ENCODE measurements around the gene DOCK4.

The DOCK4 gene

GRCh38 chr7:112021379-112022044, 184.7 kb downstream of the DOCK4 start:
- no peak for TF ChIP-seq CTCF (IDR thresholded peaks at IDR 0.05; ENCODE audit: control insufficient read depth, insufficient read depth, low read depth, low read length, missing control alignments)
- no peak overlapping the region for H3K4me3 ChIP-seq (ENCODE audit: control insufficient read depth, low read depth, low read length)
- DNase-seq (ENCODE audit: low read depth), result no peak

GRCh38 chr7:112020800-112021199, 185.4 kb downstream of the DOCK4 start:
- no peak for DNase-seq (ENCODE audit: low read depth)
- H3K4me3 ChIP-seq (ENCODE audit: control insufficient read depth, low read depth, low read length), result no peak overlapping the region
- no peak for TF ChIP-seq CTCF (IDR thresholded peaks at IDR 0.05; ENCODE audit: control insufficient read depth, insufficient read depth, low read depth, low read length, missing control alignments)

- no peak overlapping the region for H3K4me3 ChIP-seq (ENCODE audit: control insufficient read depth, low read depth, low read length)
- no peak for DNase-seq (ENCODE audit: low read depth)
- TF ChIP-seq CTCF (IDR thresholded peaks at IDR 0.05; ENCODE audit: control insufficient read depth, insufficient read depth, low read depth, low read length, missing control alignments), result no peak
These were observed 186.3 kb downstream of the DOCK4 start for GRCh38 chr7:112019932-112020331.

- H3K4me3 ChIP-seq (ENCODE audit: control insufficient read depth, low read depth, low read length), result no peak overlapping the region
- TF ChIP-seq CTCF (IDR thresholded peaks at IDR 0.05; ENCODE audit: control insufficient read depth, insufficient read depth, low read depth, low read length, missing control alignments), result no peak
- DNase-seq (ENCODE audit: low read depth), result no peak
These were observed 187.7 kb downstream of the DOCK4 start for GRCh38 chr7:112018305-112019030.

GRCh38 chr7:112015146-112015545, 191.1 kb downstream of the DOCK4 start:
- TF ChIP-seq CTCF (IDR thresholded peaks at IDR 0.05; ENCODE audit: control insufficient read depth, insufficient read depth, low read depth, low read length, missing control alignments), result no peak
- no peak overlapping the region for H3K4me3 ChIP-seq (ENCODE audit: control insufficient read depth, low read depth, low read length)

GRCh38 chr7:112014347-112014746, 191.9 kb downstream of the DOCK4 start:
- no peak overlapping the region for H3K4me3 ChIP-seq (ENCODE audit: control insufficient read depth, low read depth, low read length)
- no peak for TF ChIP-seq CTCF (IDR thresholded peaks at IDR 0.05; ENCODE audit: control insufficient read depth, insufficient read depth, low read depth, low read length, missing control alignments)
- no peak for DNase-seq (ENCODE audit: low read depth)

More at GRCh38 chr7:112015146-112015545, 191.1 kb downstream of the DOCK4 start:
- DNase-seq (ENCODE audit: low read depth), result no peak
